Activated CD8-positive, alpha-beta memory T cell treated with anti-CD3 and anti-CD28 coated beads for 24 hours (primary cell): ENCODE results near the gene SMYD2.
A peak's percentile ranks its signal among the peaks of the same experiment; 100 is the strongest.

ENCODE experiments used
- DNase-seq: peaks from one replicate; pipeline ENCODE4 v3.0.0-alpha.2; 2020

SMYD2 gene

GRCh38 chr1:214281021-214281719 lies at the start of gene SMYD2:
SMYD2 (plus strand) TSS chr1:214281159; CDS start chr1:214281255, 96 bp downstream.
- peak; percentile 88 for DNase-seq

- no peak for DNase-seq
These were observed 46.9 kb upstream of the SMYD2 start for GRCh38 chr1:214233856-214234634.

GRCh38 chr1:214234635-214235025 lies 46.3 kb upstream of the SMYD2 start:
- DNase-seq = no peak

- no peak for DNase-seq
These were observed 44.5 kb upstream of the SMYD2 start for GRCh38 chr1:214236477-214236876.

GRCh38 chr1:214241060-214241459 lies 39.9 kb upstream of the SMYD2 start:
- no peak for DNase-seq

- DNase-seq = no peak
These were observed 36.7 kb upstream of the SMYD2 start for GRCh38 chr1:214244252-214244651.

- DNase-seq = no peak
These were observed 36.1 kb upstream of the SMYD2 start for GRCh38 chr1:214244841-214245240.

- no peak for DNase-seq
These were observed 33.4 kb upstream of the SMYD2 start for GRCh38 chr1:214247501-214248041.

- no peak for DNase-seq
These were observed 32.5 kb upstream of the SMYD2 start for GRCh38 chr1:214248311-214249085.

GRCh38 chr1:214249651-214250050 lies 31.3 kb upstream of the SMYD2 start:
- no peak for DNase-seq

GRCh38 chr1:214251354-214251753 lies 29.6 kb upstream of the SMYD2 start:
- no peak for DNase-seq

GRCh38 chr1:214255509-214255908 lies 25.4 kb upstream of the SMYD2 start:
- no peak for DNase-seq

- DNase-seq = no peak
These were observed 21.5 kb upstream of the SMYD2 start for GRCh38 chr1:214259353-214259977.

- no peak for DNase-seq
These were observed 20.3 kb upstream of the SMYD2 start for GRCh38 chr1:214260561-214261205.

GRCh38 chr1:214261206-214262123 lies 19.5 kb upstream of the SMYD2 start:
- DNase-seq = peak; percentile 92

GRCh38 chr1:214264196-214264595 lies 16.8 kb upstream of the SMYD2 start:
- DNase-seq = no peak

- DNase-seq = no peak
These were observed 16.0 kb upstream of the SMYD2 start for GRCh38 chr1:214264976-214265375.

GRCh38 chr1:214270097-214270650 lies 10.8 kb upstream of the SMYD2 start:
- no peak for DNase-seq

GRCh38 chr1:214271174-214271858 lies 9.6 kb upstream of the SMYD2 start:
- DNase-seq = no peak
